DOHH2 (cell line): ENCODE results near the gene WDR62.

ENCODE experiments used
- EZH2phosphoT487 ChIP-seq: fragments of 200-600 bp; sonication (generic); IDR thresholded peaks from 2 replicates; pipeline ENCODE4 v1.6.1; 2017; ENCODE audit warnings: borderline replicate concordance, mild to moderate bottlenecking, antibody characterized with exemption, low read length, moderate library complexity, mixed read lengths
- TF ChIP-seq, protein P1 (sequence below): fragments of 200-600 bp; sonication (generic); IDR thresholded peaks from one replicate; pipeline ENCODE4 v1.5.1; 2014; ENCODE audit warnings: antibody characterized with exemption, mild to moderate bottlenecking, low read depth, low read length; ENCODE audit not compliant: poor library complexity, severe bottlenecking

DNA sequence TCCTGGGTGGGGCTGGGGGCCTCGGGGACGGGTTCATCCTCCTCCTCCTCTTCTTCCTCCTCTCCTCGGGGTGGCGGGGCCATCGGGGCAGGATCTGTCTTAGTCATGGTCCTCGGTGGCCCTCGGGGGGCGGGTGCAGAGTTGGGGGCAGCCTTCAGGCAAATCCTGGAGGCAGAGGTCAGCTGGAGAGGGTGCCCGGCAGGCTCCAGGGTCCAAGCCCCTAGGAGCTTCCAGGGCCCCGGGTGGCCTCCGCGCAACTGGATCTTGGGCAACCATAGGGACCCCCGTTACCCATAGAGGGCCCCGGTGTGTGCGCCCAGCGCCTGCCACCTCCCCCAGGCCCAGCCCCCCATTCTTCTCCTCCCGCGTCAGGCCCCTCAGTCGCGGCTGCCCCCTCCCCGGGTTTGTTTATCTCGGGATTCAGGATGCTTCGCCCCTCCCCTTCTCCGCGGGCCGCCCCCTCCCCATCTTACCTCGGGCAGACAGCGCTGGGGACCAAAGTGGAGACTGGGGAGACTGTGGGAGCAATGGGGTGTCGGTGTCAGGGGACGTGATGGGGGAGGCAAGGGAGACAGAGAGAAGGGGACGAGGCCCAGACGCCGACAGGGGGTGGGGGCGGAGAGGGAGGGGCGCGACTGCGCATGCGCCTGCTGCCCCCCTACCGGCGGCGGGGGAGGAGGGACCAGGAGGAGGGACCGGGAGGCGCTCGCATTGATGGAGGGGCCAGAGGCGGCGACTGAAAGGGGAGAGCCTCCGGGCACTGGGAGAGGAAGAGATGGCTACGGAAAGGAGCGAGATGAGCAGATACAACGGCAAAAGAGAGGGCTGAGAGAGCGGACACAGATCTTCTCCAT, 22.2 kb upstream of the WDR62 start, which contains the start of gene CLIP3:
- TF ChIP-seq, protein P1, sequence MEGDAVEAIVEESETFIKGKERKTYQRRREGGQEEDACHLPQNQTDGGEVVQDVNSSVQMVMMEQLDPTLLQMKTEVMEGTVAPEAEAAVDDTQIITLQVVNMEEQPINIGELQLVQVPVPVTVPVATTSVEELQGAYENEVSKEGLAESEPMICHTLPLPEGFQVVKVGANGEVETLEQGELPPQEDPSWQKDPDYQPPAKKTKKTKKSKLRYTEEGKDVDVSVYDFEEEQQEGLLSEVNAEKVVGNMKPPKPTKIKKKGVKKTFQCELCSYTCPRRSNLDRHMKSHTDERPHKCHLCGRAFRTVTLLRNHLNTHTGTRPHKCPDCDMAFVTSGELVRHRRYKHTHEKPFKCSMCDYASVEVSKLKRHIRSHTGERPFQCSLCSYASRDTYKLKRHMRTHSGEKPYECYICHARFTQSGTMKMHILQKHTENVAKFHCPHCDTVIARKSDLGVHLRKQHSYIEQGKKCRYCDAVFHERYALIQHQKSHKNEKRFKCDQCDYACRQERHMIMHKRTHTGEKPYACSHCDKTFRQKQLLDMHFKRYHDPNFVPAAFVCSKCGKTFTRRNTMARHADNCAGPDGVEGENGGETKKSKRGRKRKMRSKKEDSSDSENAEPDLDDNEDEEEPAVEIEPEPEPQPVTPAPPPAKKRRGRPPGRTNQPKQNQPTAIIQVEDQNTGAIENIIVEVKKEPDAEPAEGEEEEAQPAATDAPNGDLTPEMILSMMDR: no peak
- no peak for TF ChIP-seq EZH2phosphoT487
